Gastroesophageal sphincter (tissue), 3 donors: ENCODE data around the gene KCNK4.

ENCODE experiments used
- POLR2A ChIP-seq, 2 donors: fragments of 450-650 bp; IDR thresholded peaks; one replicate each; pipeline ENCODE4 v1.6.1; 2017; ENCODE audit warnings: antibody characterized with exemption in 2 of 2, mild to moderate bottlenecking in 2 of 2, moderate library complexity in 1 of 2
- TF ChIP-seq, protein P1 (sequence below), 4 experiments: fragments of 200-600 bp in 2 of 4; fragments of 450-650 bp in 2 of 4; sonication (generic) in 1 of 4; IDR thresholded peaks; one replicate each; pipeline ENCODE4 v1.5.1; 2017 to 2019; ENCODE audit warnings: antibody characterized with exemption in 4 of 4, mild to moderate bottlenecking in 2 of 4, moderate library complexity in 2 of 4

DNA sequence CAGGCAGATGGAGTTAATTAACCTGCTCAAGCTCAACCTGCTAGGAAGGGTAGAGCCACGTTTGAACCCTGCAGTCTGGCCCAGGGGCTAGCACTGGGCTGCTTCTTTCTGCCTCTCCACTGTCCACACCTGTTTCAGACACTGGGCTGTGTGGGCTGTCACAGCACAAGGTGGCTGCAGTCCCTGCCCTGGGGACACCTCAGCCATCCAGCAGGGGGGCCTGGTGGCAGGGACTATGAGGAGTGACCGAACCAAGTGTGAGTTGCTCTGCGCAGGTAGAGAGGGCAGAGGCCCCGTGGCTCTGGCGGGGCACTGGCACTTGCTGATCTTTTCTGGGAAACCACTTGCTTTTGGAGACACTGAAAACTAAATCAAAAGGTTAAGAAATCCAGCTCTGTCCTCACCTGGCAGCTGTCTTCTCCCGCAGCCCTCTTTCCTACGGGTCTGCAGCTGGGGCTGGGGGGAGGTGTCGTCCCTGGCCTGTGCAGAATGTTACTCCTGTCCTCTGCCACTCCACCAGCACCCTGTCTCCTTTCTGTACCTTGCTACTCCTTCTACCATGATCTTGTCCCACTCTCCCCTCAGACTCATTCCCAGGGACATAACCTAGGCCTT, 12.4 kb upstream of the KCNK4 start:
- TF ChIP-seq, protein P1, sequence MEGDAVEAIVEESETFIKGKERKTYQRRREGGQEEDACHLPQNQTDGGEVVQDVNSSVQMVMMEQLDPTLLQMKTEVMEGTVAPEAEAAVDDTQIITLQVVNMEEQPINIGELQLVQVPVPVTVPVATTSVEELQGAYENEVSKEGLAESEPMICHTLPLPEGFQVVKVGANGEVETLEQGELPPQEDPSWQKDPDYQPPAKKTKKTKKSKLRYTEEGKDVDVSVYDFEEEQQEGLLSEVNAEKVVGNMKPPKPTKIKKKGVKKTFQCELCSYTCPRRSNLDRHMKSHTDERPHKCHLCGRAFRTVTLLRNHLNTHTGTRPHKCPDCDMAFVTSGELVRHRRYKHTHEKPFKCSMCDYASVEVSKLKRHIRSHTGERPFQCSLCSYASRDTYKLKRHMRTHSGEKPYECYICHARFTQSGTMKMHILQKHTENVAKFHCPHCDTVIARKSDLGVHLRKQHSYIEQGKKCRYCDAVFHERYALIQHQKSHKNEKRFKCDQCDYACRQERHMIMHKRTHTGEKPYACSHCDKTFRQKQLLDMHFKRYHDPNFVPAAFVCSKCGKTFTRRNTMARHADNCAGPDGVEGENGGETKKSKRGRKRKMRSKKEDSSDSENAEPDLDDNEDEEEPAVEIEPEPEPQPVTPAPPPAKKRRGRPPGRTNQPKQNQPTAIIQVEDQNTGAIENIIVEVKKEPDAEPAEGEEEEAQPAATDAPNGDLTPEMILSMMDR (IDR thresholded peaks at IDR 0.05), result no peak
- no peak for TF ChIP-seq POLR2A (IDR thresholded peaks at IDR 0.05)
